Thyroid gland (tissue), 4 donors: ENCODE data around the gene ATG2A.

ENCODE experiments used
- POLR2A ChIP-seq, 2 donors: fragments of 450-650 bp; IDR thresholded peaks; one replicate each; pipeline ENCODE4 v1.6.1; 2017; ENCODE audit warnings: antibody characterized with exemption in 2 of 2, mild to moderate bottlenecking in 2 of 2, moderate library complexity in 1 of 2
- TF ChIP-seq, protein P1 (sequence below), 6 experiments: fragments of 200-600 bp in 3 of 6; fragments of 450-650 bp in 3 of 6; sonication (generic) in 3 of 6; IDR thresholded peaks; one replicate each; pipeline ENCODE4 v1.5.1; 2016 to 2019; ENCODE audit warnings: antibody characterized with exemption in 6 of 6, mild to moderate bottlenecking in 2 of 6, inconsistent platforms in 1 of 6, moderate library complexity in 1 of 6

DNA sequence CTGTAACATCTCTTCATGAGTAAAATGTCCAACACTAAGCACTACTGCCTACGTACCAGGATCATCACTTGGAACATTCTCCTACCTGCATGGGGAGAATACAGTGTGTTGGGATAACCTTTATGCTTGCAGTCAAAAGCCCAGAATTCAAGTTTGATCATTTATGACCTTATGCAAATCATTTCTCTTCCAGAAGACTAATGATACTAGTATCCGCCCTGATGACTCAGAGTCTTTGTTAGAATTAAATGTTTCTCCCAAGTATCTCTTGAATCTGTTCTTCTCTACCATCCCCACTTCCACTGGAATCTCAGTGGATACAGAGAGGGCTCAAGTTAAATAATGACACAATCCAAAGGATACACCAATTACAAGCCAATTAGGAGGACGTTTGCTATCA lies 42.5 kb upstream of the ATG2A start:
- TF ChIP-seq, protein P1, sequence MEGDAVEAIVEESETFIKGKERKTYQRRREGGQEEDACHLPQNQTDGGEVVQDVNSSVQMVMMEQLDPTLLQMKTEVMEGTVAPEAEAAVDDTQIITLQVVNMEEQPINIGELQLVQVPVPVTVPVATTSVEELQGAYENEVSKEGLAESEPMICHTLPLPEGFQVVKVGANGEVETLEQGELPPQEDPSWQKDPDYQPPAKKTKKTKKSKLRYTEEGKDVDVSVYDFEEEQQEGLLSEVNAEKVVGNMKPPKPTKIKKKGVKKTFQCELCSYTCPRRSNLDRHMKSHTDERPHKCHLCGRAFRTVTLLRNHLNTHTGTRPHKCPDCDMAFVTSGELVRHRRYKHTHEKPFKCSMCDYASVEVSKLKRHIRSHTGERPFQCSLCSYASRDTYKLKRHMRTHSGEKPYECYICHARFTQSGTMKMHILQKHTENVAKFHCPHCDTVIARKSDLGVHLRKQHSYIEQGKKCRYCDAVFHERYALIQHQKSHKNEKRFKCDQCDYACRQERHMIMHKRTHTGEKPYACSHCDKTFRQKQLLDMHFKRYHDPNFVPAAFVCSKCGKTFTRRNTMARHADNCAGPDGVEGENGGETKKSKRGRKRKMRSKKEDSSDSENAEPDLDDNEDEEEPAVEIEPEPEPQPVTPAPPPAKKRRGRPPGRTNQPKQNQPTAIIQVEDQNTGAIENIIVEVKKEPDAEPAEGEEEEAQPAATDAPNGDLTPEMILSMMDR (IDR thresholded peaks at IDR 0.05), result no peak
- TF ChIP-seq POLR2A (IDR thresholded peaks at IDR 0.05), result no peak
